H1 (cell line): Measurements from ENCODE around the gene KIF27. TPM values are rescaled to one million over a fixed set of nuclear protein-coding genes. Genes with fewer than 3 reads are reported as not detected.

Experiments used
- CTCF ChIA-PET: fragments of 300-600 bp; sonication (Branson Sonifier 250); formaldehyde crosslinking; loops from one replicate; lab custom pipeline; 2021; ENCODE audit not compliant: partially characterized antibody; lab: Charles Lee
- POLR2A ChIA-PET: fragments of 300-600 bp; sonication (Branson Sonifier 250); formaldehyde crosslinking; loops from one replicate; lab custom pipeline; 2021; ENCODE audit warnings: inconsistent platforms; ENCODE audit not compliant: partially characterized antibody; lab: Charles Lee
- DNase-seq, 2 experiments: peaks; one replicate each; pipeline versions ENCODE4 v3.0.0 to v3.0.0-alpha.2; 2010 to 2022; ENCODE audit warnings: low spot score in 2 of 2, low read depth in 1 of 2, mixed read lengths in 1 of 2
- FAIRE-seq: peaks from 2 replicates; lab custom pipeline; 2011; peaks lifted over from hg19 to GRCh38; lab: Jason Lieb, UNC
- H2AFZ ChIP-seq: 2 replicates; pipeline ENCODE4 v1.8.1; 2012; ENCODE audit warnings: low read length, inconsistent platforms
- H2AK5ac ChIP-seq: 2 replicates; pipeline ENCODE4 v1.6.1; 2013; ENCODE audit warnings: low read depth, low read length
- H2BK120ac ChIP-seq: replicated peaks from 2 replicates; pipeline ENCODE3; 2013; ENCODE audit warnings: low read depth, low read length, inconsistent platforms
- H2BK12ac ChIP-seq: 2 replicates; pipeline ENCODE4 v1.6.1; 2013; ENCODE audit warnings: low read depth, low read length
- H2BK15ac ChIP-seq: 2 replicates; pipeline ENCODE4 v1.6.1; 2013; ENCODE audit warnings: low read length
- H2BK20ac ChIP-seq: 2 replicates; pipeline ENCODE4 v1.6.1; 2013; ENCODE audit warnings: low read length
- H2BK5ac ChIP-seq: 2 replicates; pipeline ENCODE4 v1.6.1; 2013; ENCODE audit warnings: low read depth, low read length
- H3K14ac ChIP-seq: 2 replicates; pipeline ENCODE4 v1.6.1; 2013; ENCODE audit warnings: inconsistent platforms; ENCODE audit not compliant: insufficient read length
- H3K18ac ChIP-seq: 2 replicates; pipeline ENCODE4 v1.6.1; 2013; ENCODE audit warnings: low read length; ENCODE audit errors: extremely low read depth
- H3K23ac ChIP-seq: 2 replicates; pipeline ENCODE4 v1.6.1; 2013; ENCODE audit warnings: inconsistent platforms; ENCODE audit not compliant: insufficient read length
- H3K23me2 ChIP-seq: 2 replicates; pipeline ENCODE4 v1.6.1; 2013; ENCODE audit warnings: low read depth, low read length
- H3K27ac ChIP-seq: 2 replicates; pipeline ENCODE4 v1.6.1; 2011; ENCODE audit warnings: low read depth, low read length, inconsistent platforms
- H3K27me3 ChIP-seq, 4 experiments: replicated peaks in 1 of 4; 1 replicate in 1 of 4; 2 replicates in 3 of 4; pipeline versions ENCODE4 v1.6.1 to v1.8.1; 2011 to 2013; ENCODE audit warnings: low read length in 3 of 4, mild to moderate bottlenecking in 3 of 4, inconsistent platforms in 2 of 4, mixed read lengths in 2 of 4, moderate library complexity in 1 of 4; ENCODE audit not compliant: control insufficient read depth in 3 of 4, insufficient read depth in 3 of 4; ENCODE audit errors: extremely low read depth in 1 of 4
- H3K36me3 ChIP-seq, 4 experiments: 2 replicates each; pipeline versions ENCODE4 v1.6.1 to v1.8.1; 2011 to 2013; ENCODE audit warnings: mild to moderate bottlenecking in 4 of 4, low read length in 3 of 4, moderate library complexity in 2 of 4, control low read depth in 1 of 4, inconsistent platforms in 1 of 4; ENCODE audit not compliant: insufficient read depth in 4 of 4, control insufficient read depth in 2 of 4
- H3K4ac ChIP-seq: replicated peaks from 2 replicates; pipeline ENCODE3; 2013; ENCODE audit warnings: low read length, low read depth, mixed read lengths, inconsistent platforms; ENCODE audit not compliant: insufficient read length
- H3K4me1 ChIP-seq, 4 experiments: replicated peaks in 1 of 4; 1 replicate in 1 of 4; 2 replicates in 3 of 4; pipeline versions ENCODE4 v1.6.1 to v1.8.1; 2011 to 2013; ENCODE audit warnings: low read length in 3 of 4, inconsistent platforms in 2 of 4, mixed read lengths in 1 of 4; ENCODE audit not compliant: insufficient read depth in 4 of 4, control insufficient read depth in 3 of 4
- H3K4me2 ChIP-seq, 2 experiments: 2 replicates each; pipeline versions ENCODE4 v1.6.1 to v1.8.1; 2011 to 2013; ENCODE audit warnings: low read depth in 2 of 2, low read length in 2 of 2, control low read depth in 1 of 2, inconsistent platforms in 1 of 2, mild to moderate bottlenecking in 1 of 2; ENCODE audit not compliant: insufficient read depth in 1 of 2
- H3K4me3 ChIP-seq, 4 experiments: fragments of 200-600, 300-600 bp in 1 of 4; sonication (generic), shearing (Covaris generic), sonication (Bioruptor Twin) in 1 of 4; 2 replicates each; pipeline versions ENCODE4 v1.5.1 to v1.8.1; 2011 to 2016; ENCODE audit warnings: low read length in 4 of 4, low read depth in 3 of 4, control low read depth in 2 of 4, inconsistent platforms in 2 of 4, mild to moderate bottlenecking in 2 of 4, mixed read lengths in 1 of 4, moderate library complexity in 1 of 4; ENCODE audit not compliant: insufficient read depth in 2 of 4; ENCODE audit errors: extremely low read depth in 1 of 4
- H3K56ac ChIP-seq: replicated peaks from 2 replicates; pipeline ENCODE3; 2013; ENCODE audit warnings: low read depth, mild to moderate bottlenecking, mixed read lengths, low read length, inconsistent platforms; ENCODE audit not compliant: insufficient read length
- H3K79me1 ChIP-seq: 2 replicates; pipeline ENCODE4 v1.6.1; 2013; ENCODE audit warnings: low read depth, low read length, control low read depth
- H3K79me2 ChIP-seq, 2 experiments: 2 replicates each; pipeline versions ENCODE4 v1.6.1 to v1.8.1; 2012 to 2013; ENCODE audit warnings: low read length in 2 of 2, mild to moderate bottlenecking in 2 of 2, inconsistent platforms in 1 of 2; ENCODE audit not compliant: insufficient read depth in 2 of 2, control insufficient read depth in 1 of 2
- H3K9ac ChIP-seq, 4 experiments: replicated peaks in 1 of 4; 1 replicate in 1 of 4; 2 replicates in 3 of 4; pipeline versions ENCODE4 v1.6.1 to v1.8.1; 2011 to 2013; ENCODE audit warnings: low read depth in 3 of 4, low read length in 3 of 4, control low read depth in 2 of 4, mild to moderate bottlenecking in 2 of 4, moderate library complexity in 2 of 4, inconsistent platforms in 1 of 4; ENCODE audit errors: extremely low read depth in 1 of 4
- H3K9me3 ChIP-seq, 2 experiments: 2 replicates each; pipeline versions ENCODE4 v1.6.1 to v1.8.1; 2012 to 2013; ENCODE audit warnings: mild to moderate bottlenecking in 2 of 2, moderate library complexity in 2 of 2, control low read depth in 1 of 2, inconsistent platforms in 1 of 2, low read depth in 1 of 2, low read length in 1 of 2, mixed read lengths in 1 of 2; ENCODE audit not compliant: insufficient read depth in 2 of 2
- H4K20me1 ChIP-seq, 2 experiments: replicated peaks in 1 of 2; 2 replicates each; pipeline versions ENCODE3 to v1.8.1; 2011 to 2013; ENCODE audit warnings: inconsistent platforms in 2 of 2, low read length in 2 of 2, mild to moderate bottlenecking in 1 of 2; ENCODE audit not compliant: insufficient read depth in 2 of 2, control insufficient read depth in 1 of 2
- H4K5ac ChIP-seq: 2 replicates; pipeline ENCODE4 v1.6.1; 2013; ENCODE audit warnings: low read length, low read depth, mixed read lengths, inconsistent platforms; ENCODE audit not compliant: insufficient read length
- H4K8ac ChIP-seq: 2 replicates; pipeline ENCODE4 v1.8.0; 2013; ENCODE audit warnings: mild to moderate bottlenecking, moderate library complexity, low read length, inconsistent platforms; ENCODE audit not compliant: insufficient read depth; ENCODE audit errors: extremely low read depth
- H4K91ac ChIP-seq: replicated peaks from 2 replicates; pipeline ENCODE3; 2013; ENCODE audit warnings: low read length, mixed read lengths, inconsistent platforms; ENCODE audit not compliant: insufficient read length
- BACH1 ChIP-seq: IDR thresholded peaks from 2 replicates; pipeline ENCODE4 v1.6.1; 2012; ENCODE audit warnings: low read length, improper control_type of control experiment
- BCL11A ChIP-seq, 2 experiments: IDR thresholded peaks; one replicate each; pipeline ENCODE4 v1.6.1; 2011; ENCODE audit warnings: low read depth in 2 of 2, low read length in 2 of 2, mild to moderate bottlenecking in 2 of 2
- CREB1 ChIP-seq: IDR thresholded peaks from 2 replicates; pipeline ENCODE4 v1.6.1; 2012; ENCODE audit warnings: inconsistent platforms
- E2F6 ChIP-seq: IDR thresholded peaks from 2 replicates; pipeline ENCODE4 v1.6.1; 2012; ENCODE audit warnings: inconsistent platforms
- JUND ChIP-seq: IDR thresholded peaks from 2 replicates; pipeline ENCODE4 v1.6.1; 2011; ENCODE audit warnings: mild to moderate bottlenecking, improper control_type of control experiment, low read length
- KDM1A ChIP-seq: fragments of 200-600, 300-600 bp; sonication (generic); IDR thresholded peaks from 2 replicates; pipeline ENCODE4 v1.7.1; 2016; ENCODE audit warnings: mild to moderate bottlenecking, low read length, borderline replicate concordance
- WGBS, 2 experiments: shearing (Covaris generic) in 1 of 2; methylation state at CpG; one replicate each; pipeline versions ENCODE4 v1.1.6 to v1.1.7; 2013 to 2015; ENCODE audit warnings: low lambda C conversion rate in 2 of 2, mixed read lengths in 2 of 2, inconsistent platforms in 1 of 2, low coverage in 1 of 2, missing lambda C conversion rate in 1 of 2; ENCODE audit not compliant: insufficient replicate concordance in 2 of 2, insufficient coverage in 1 of 2, insufficient read length in 1 of 2; ENCODE audit errors: extremely low coverage in 1 of 2, missing lambda C conversion rate in 1 of 2; 5-methylcytosine and 5-hydroxymethylcytosine counted together
- polyA plus RNA-seq, 7 experiments: library from polyadenylated mRNA; depleted of rRNA in 3 of 7; stranded (reverse) in 5 of 7; unstranded in 2 of 7; fragments of >200 nt in 5 of 7; fragments of 200-250 nt in 2 of 7; gene quantifications; 1 replicate in 5 of 7; 2 replicates in 1 of 7; 4 replicates in 1 of 7; pipeline versions ENCODE4 v1.2.1 to v1.2.3, GENCODE V29; 2011 to 2013; ENCODE audit warnings: missing spikeins in 2 of 7, mixed read lengths in 2 of 7
- total RNA-seq: library from RNA; stranded (reverse); fragmentation: NEBNext Ultra II Directional; extraction: Animal tissue kit (Norgen Biotek cat#: 25700); gene quantifications from 2 replicates; pipeline ENCODE4 v1.2.1, GENCODE V29; 2021

KIF27 gene
- total and polyA plus RNA-seq, 2 of the 8 experiments (the other 6 are each of a cell fraction or from before 2014, with no cell fraction given): 0.47 to 7.0 TPM

GRCh38 chr9:83940590-83941303 lies 19.5 kb upstream of the KIF27 start:
- no peak overlapping the region for H4K5ac ChIP-seq
- TF ChIP-seq E2F6 (no peak), JUND (no peak), CREB1 (no peak), BCL11A (IDR thresholded peaks at IDR 0.05; ENCODE audit: low read depth in 2 of 2, low read length in 2 of 2) (no peak), BACH1 (no peak), KDM1A (no peak)
- H2BK5ac ChIP-seq: no peak overlapping the region
- H3K36me3 ChIP-seq: no peaks in the 10 kb centered on the region
- H3K27me3 ChIP-seq: no peaks in the 10 kb centered on the region
- ChIA-PET CTCF (interaction anchor here (0.6 to 2.9 kb wide), 7 partner anchors 20 to 375 kb away, joined by 3 to 13 read pairs (median 4); no protein-coding TSS in a partner anchor), POLR2A (interaction anchor here (1.1 to 3.9 kb wide), 4 partner anchors 11 to 39 kb away, joined by 3 to 17 read pairs (median 4); partner anchors contain the start of genes HNRNPK and RMI1)
- H3K27ac ChIP-seq: no peak overlapping the region
- no peak for DNase-seq
- no peak overlapping the region for H2BK12ac ChIP-seq
- H2AK5ac ChIP-seq: no peak overlapping the region
- no peak overlapping the region for H4K91ac ChIP-seq
- H3K79me1 ChIP-seq: no peaks in the 10 kb centered on the region
- H3K4me3 ChIP-seq: no peak overlapping the region
- H3K23me2 ChIP-seq: no peaks in the 10 kb centered on the region
- H3K9ac ChIP-seq: no peak overlapping the region
- peaks cover 0 to 4% (median 0%) of the 10 kb centered on the region in 4 experiments; a peak in 3 of 7 replicates for H3K4me1 ChIP-seq
- no peak overlapping the region for H3K14ac ChIP-seq
- WGBS, 2 experiments: 88% methylated on average over 5 of the region's 5 CpGs; no CpG with 5 or more reads in 1 of the 2 experiments
- H2BK15ac ChIP-seq: no peak overlapping the region
- no peak overlapping the region for H3K4ac ChIP-seq
- H2BK120ac ChIP-seq: no peak overlapping the region
- H3K79me2 ChIP-seq: no peaks in the 10 kb centered on the region
- no peak overlapping the region for H3K23ac ChIP-seq
- no peak overlapping the region for H2AFZ ChIP-seq
- H3K18ac ChIP-seq: no peak overlapping the region
- FAIRE-seq: no peak
- H2BK20ac ChIP-seq: no peak overlapping the region
- H4K8ac ChIP-seq: no peak overlapping the region
- no peak overlapping the region for H3K56ac ChIP-seq
- no peaks in the 10 kb centered on the region for H4K20me1 ChIP-seq
- no peaks in the 10 kb centered on the region; a peak in 1 of 4 replicates for H3K9me3 ChIP-seq
- H3K4me2 ChIP-seq: no peak overlapping the region
